Activated B cell treated with CpG ODN at 0.5 μM for 24 hours (primary cell): Measurements from ENCODE around the gene EML1. TPM values are rescaled to one million over a fixed set of nuclear protein-coding genes. Genes with fewer than 3 reads are reported as not detected.
"Not testable (repeated sequence)": the region's sequence is repeated elsewhere in the genome, so short reads cannot be mapped to it uniquely, and the experiment has no call there.

Experiments used
- ATAC-seq: fragments of 200-7000 bp; cut with Tn5 transposase; one replicate; pipeline ENCODE4 v1.10.0; 2021; ENCODE audit warnings: low read depth, mild to moderate bottlenecking, moderate library complexity
- CTCF ChIA-PET: fragments of 350-600 bp; sonication (Branson Sonifier 250); formaldehyde crosslinking; loops from one replicate; lab custom pipeline; 2021; ENCODE audit warnings: antibody characterized with exemption; lab: Charles Lee
- POLR2A ChIA-PET: fragments of 350-600 bp; sonication (Branson Sonifier 250); formaldehyde crosslinking; loops from one replicate; lab custom pipeline; 2021; ENCODE audit warnings: antibody characterized with exemption; lab: Charles Lee
- DNase-seq: peaks from one replicate; pipeline ENCODE4 v3.0.0; 2022
- H3K27ac Mint-ChIP-seq: one replicate; pipeline ENCODE4 v1.8.0; 2020; ENCODE audit warnings: mixed read lengths
- H3K27me3 Mint-ChIP-seq: one replicate; pipeline ENCODE4 v1.8.0; 2021; ENCODE audit warnings: mixed read lengths
- H3K36me3 Mint-ChIP-seq: one replicate; pipeline ENCODE4 v1.8.0; 2021; ENCODE audit warnings: low read depth, mixed read lengths
- H3K4me1 Mint-ChIP-seq: one replicate; pipeline ENCODE4 v1.8.0; 2021; ENCODE audit warnings: mixed read lengths
- H3K4me3 Mint-ChIP-seq: one replicate; pipeline ENCODE4 v1.8.0; 2020; ENCODE audit warnings: mild to moderate bottlenecking, mixed read lengths
- H3K9me3 Mint-ChIP-seq: one replicate; pipeline ENCODE4 v1.8.0; 2020; ENCODE audit warnings: mixed read lengths
- CTCF ChIP-seq: fragments of 200-600 bp; IDR thresholded peaks from one replicate; pipeline ENCODE4 v1.8.0; 2022; ENCODE audit warnings: antibody characterized with exemption, mild to moderate bottlenecking
- intact Hi-C: fragments of 100-400 bp; cut with micrococcal nuclease; formaldehyde crosslinking; loops from one replicate; pipeline ENCODE4 v1.15.1; 2024
- total RNA-seq: library from RNA; stranded (reverse); gene quantifications from 2 replicates; pipeline ENCODE4 v1.2.3, GENCODE V29; 2022

Gene EML1
- total RNA-seq, 1 donor from 2014 or later, result not detected

GRCh38 chr14:99757331-99758070 lies 35.7 kb upstream of the EML1 start:
- TF ChIP-seq CTCF, result no peak
- intact Hi-C loops, result no loop called here
- Mint-ChIP-seq H3K4me3 (no peak overlapping the region), H3K9me3 (no peaks in the 10 kb centered on the region), H3K27ac (no peak overlapping the region), H3K36me3 (no peaks in the 10 kb centered on the region), H3K27me3 (peaks cover 19% of the 10 kb centered on the region), H3K4me1 (peaks cover 7% of the 10 kb centered on the region)
- DNase-seq (no peak), ATAC-seq (no peak)
- POLR2A ChIA-PET, result no interaction called here
- CTCF ChIA-PET, result no interaction called here

DNA sequence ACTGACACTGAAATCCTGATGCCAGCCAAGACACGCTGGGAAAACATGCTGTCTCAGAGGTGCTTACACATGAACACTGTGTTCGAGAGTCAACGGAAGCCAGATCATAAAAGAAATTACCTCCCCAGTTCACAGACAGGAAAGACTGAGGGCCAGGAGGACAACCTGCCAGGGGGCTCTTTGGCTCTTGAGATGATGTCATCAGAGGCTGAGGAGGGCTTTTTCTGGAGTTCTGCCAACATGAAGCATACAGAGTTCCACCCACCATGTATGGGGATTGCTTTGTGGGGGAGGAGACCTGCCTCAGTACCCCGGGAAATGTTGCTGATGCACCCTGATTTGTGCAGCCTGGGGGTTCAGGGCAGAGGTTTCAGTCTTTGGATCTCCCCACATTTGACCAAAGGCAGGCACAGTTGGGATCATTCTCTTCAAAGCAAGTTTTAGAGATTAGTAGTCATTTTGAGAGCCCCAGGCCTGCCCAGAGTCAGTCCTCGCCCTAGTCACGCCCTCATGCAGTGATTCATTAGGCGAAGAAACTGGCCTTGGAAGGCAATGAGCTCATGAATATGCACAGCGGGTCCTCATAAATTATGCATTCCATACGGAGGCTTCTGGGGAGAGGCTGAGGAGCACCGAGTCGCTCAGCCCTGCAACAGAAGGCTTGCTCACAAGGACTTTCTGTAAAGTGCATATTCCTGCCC lies 34.9 kb upstream of the EML1 start:
- Mint-ChIP-seq H3K27ac (no peak overlapping the region), H3K36me3 (no peaks in the 10 kb centered on the region), H3K4me1 (peaks cover 5% of the 10 kb centered on the region), H3K9me3 (no peaks in the 10 kb centered on the region), H3K27me3 (peaks cover 17% of the 10 kb centered on the region), H3K4me3 (no peak overlapping the region)
- no peak for TF ChIP-seq CTCF
- intact Hi-C loops, result no loop called here
- no peak for ATAC-seq
- DNase-seq, result no peak
- POLR2A ChIA-PET, result no interaction called here
- CTCF ChIA-PET, result no interaction called here

DNA sequence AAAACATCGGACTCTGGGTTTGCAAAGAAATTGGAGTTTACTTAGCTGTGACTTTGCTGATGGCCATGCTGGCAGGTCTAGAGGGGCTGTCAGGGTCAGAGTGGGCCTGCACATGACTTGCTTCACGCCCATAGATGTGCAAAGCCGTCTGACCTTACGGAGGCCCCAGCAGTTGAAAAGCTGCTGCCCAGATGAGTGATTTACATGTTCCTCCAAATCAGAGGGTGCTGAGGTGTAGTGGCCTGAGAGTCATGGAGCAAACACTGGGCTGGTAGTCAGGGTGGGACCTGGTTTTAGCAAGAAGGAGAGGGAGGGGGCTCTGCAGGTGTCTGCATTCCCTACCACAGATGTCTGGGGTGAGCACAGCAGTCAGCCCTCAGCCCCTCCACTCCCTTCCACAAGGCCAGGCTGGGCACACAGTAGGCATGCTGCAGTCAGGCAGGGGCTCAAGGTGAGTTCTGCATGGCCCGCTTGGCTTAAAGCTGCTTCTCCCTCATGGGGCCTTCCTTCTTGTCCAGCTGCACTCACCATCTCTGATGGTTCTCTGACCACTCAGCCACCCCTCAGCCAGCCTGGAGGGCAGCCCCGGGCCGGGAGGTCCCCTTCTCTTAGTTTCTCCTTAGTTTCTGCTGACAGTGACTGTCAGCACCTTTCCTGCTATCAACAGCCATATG lies 34.2 kb upstream of the EML1 start:
- intact Hi-C loops, result no loop called here
- no peak for DNase-seq
- no peak for ATAC-seq

GRCh38 chr14:99759546-99759925 lies 33.7 kb upstream of the EML1 start:
- ATAC-seq, result no peak
- ChIA-PET POLR2A (no interaction called here), CTCF (no interaction called here)
- Mint-ChIP-seq H3K4me3 (no peak overlapping the region), H3K9me3 (no peaks in the 10 kb centered on the region), H3K27ac (no peak overlapping the region), H3K4me1 (no peaks in the 10 kb centered on the region), H3K27me3 (peaks cover 6% of the 10 kb centered on the region), H3K36me3 (no peaks in the 10 kb centered on the region)
- TF ChIP-seq CTCF, result no peak
- intact Hi-C loops, result no loop called here
- no peak for DNase-seq

More for the DNA sequence above, 34.2 kb upstream of the EML1 start:
- CTCF ChIA-PET, result no interaction called here
- H3K4me3 Mint-ChIP-seq, result no peak overlapping the region
- H3K27ac Mint-ChIP-seq, result no peak overlapping the region
- H3K27me3 Mint-ChIP-seq, result peaks cover 12% of the 10 kb centered on the region
- no peaks in the 10 kb centered on the region for H3K36me3 Mint-ChIP-seq
- H3K4me1 Mint-ChIP-seq, result no peaks in the 10 kb centered on the region
- TF ChIP-seq CTCF, result no peak
- H3K9me3 Mint-ChIP-seq, result no peaks in the 10 kb centered on the region
- POLR2A ChIA-PET, result no interaction called here

DNA sequence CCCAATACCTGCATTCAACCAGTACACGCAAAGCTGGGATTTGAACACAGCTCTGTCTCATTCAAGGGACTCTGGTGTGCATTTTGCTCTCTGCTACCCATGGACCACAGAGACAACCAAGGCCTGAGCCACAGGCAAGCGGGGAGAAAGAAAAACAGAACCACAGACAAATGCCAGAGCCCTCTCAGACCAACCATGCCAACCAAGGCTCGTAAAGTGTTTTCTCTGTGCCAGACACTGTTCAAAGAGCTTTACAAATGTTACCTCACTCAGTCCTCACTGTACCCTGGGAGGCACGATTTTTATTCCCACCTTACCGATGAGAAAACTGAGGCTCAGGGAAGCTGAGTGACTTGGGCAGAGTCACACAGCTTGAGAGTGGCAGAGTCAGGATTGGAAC lies 32.4 kb upstream of the EML1 start:
- intact Hi-C loops, result no loop called here
- ATAC-seq (no peak), DNase-seq (no peak)
- ChIA-PET CTCF (no interaction called here), POLR2A (no interaction called here)
- peaks cover 6% of the 10 kb centered on the region for H3K27me3 Mint-ChIP-seq
- H3K9me3 Mint-ChIP-seq, result no peaks in the 10 kb centered on the region
- H3K4me1 Mint-ChIP-seq, result no peaks in the 10 kb centered on the region
- H3K27ac Mint-ChIP-seq, result no peak overlapping the region
- no peak for TF ChIP-seq CTCF
- H3K4me3 Mint-ChIP-seq, result no peak overlapping the region
- no peaks in the 10 kb centered on the region for H3K36me3 Mint-ChIP-seq

- ATAC-seq, intact Hi-C loops, H3K4me3 Mint-ChIP-seq, H3K4me1 Mint-ChIP-seq, H3K27me3 Mint-ChIP-seq, H3K9me3 Mint-ChIP-seq, H3K27ac Mint-ChIP-seq, DNase-seq, POLR2A ChIA-PET, CTCF ChIA-PET, H3K36me3 Mint-ChIP-seq: not testable (repeated sequence)
Observed at GRCh38 chr14:99762911-99763310, 30.3 kb upstream of the EML1 start.
